ENCODE measurements around the gene ATP7A. TPM values are rescaled to one million over a fixed set of nuclear protein-coding genes. Genes with fewer than 3 reads are reported as not detected.

The ATP7A gene
- total and polyA plus RNA-seq, 2 donors (not counting 1 experiment from before 2014, with no cell fraction given) = 2.7 to 12.4 TPM

GRCh38 chrX:78046362-78046761, 135.9 kb downstream of the ATP7A start:
- Histone ChIP-seq H2AFZ (ENCODE audit: insufficient read depth, low read depth, low read length, poor library complexity, severe bottlenecking) (no peak overlapping the region), H3K27me3 (replicated peaks in 1 of 4; ENCODE audit: control extremely low read depth in 1 of 4, control insufficient read depth in 3 of 4, insufficient read depth in 4 of 4, low read length in 3 of 4) (no peaks in the 10 kb centered on the region), H3K9me3 (ENCODE audit: control extremely low read depth in 1 of 3, control insufficient read depth in 2 of 3, insufficient read depth in 1 of 3, low read length in 2 of 3) (no peaks in the 10 kb centered on the region), H3K4me1 (ENCODE audit: control insufficient read depth in 2 of 2, insufficient read depth in 2 of 2, low read length in 2 of 2) (no peaks in the 10 kb centered on the region), H3K9ac (ENCODE audit: low read length) (no peak overlapping the region), H3K36me3 (replicated peaks in 1 of 2; ENCODE audit: control extremely low read depth in 1 of 2, control insufficient read depth in 1 of 2, extremely low read depth in 1 of 2, insufficient read depth in 2 of 2, low read length in 1 of 2) (peaks cover 0 to 3% of the 10 kb centered on the region in 2 experiments), H3K27ac (ENCODE audit: low read length in 2 of 2) (no peak overlapping the region), H3K4me2 (replicated peaks; ENCODE audit: low read depth, low read length, poor library complexity, severe bottlenecking) (no peak overlapping the region), H3K4me3 (ENCODE audit: control extremely low read depth in 1 of 5, extremely low read depth in 1 of 5, insufficient read depth in 1 of 5, low read depth in 2 of 5, low read length in 4 of 5) (no peak overlapping the region), H4K20me1 (ENCODE audit: control insufficient read depth, insufficient read depth, low read length, poor library complexity, severe bottlenecking) (no peaks in the 10 kb centered on the region), H3K79me2 (ENCODE audit: control insufficient read depth, insufficient read depth, low read length) (no peaks in the 10 kb centered on the region)
- POLR2A ChIA-PET = no interaction called here
- Mint-ChIP-seq H3K9me3 (ENCODE audit: insufficient read depth) (no peaks in the 10 kb centered on the region), H3K4me1 (no peaks in the 10 kb centered on the region), H3K27me3 (no peaks in the 10 kb centered on the region), H3K27ac (no peak overlapping the region), H3K4me3 (no peak overlapping the region)
- no CpG with 5 or more reads among the region's 4 CpGs for WGBS (ENCODE audit: insufficient coverage)
- no peak for DNase-seq
- TF ChIP-seq CTCF (IDR thresholded peaks at IDR 0.05) (no peak), EZH2 (IDR thresholded peaks at IDR 0.05; ENCODE audit: borderline replicate concordance, insufficient read depth, low read depth, low read length, poor library complexity, severe bottlenecking) (no peak)
- intact Hi-C loops (cut with micrococcal nuclease) = no loop called here
- no peak for ATAC-seq (ENCODE audit: low read depth)
- CTCF ChIA-PET = no interaction called here

GRCh38 chrX:78048052-78048451, 137.6 kb downstream of the ATP7A start:
- Mint-ChIP-seq H3K27ac (no peak overlapping the region), H3K27me3 (no peaks in the 10 kb centered on the region), H3K4me3 (no peak overlapping the region), H3K4me1 (no peaks in the 10 kb centered on the region), H3K9me3 (ENCODE audit: insufficient read depth) (peaks cover 6% of the 10 kb centered on the region)
- TF ChIP-seq EZH2 (IDR thresholded peaks at IDR 0.05; ENCODE audit: borderline replicate concordance, insufficient read depth, low read depth, low read length, poor library complexity, severe bottlenecking) (no peak), CTCF (IDR thresholded peaks at IDR 0.05) (no peak)
- Histone ChIP-seq H3K27me3 (replicated peaks in 1 of 4; ENCODE audit: control extremely low read depth in 1 of 4, control insufficient read depth in 3 of 4, insufficient read depth in 4 of 4, low read length in 3 of 4) (no peaks in the 10 kb centered on the region), H2AFZ (ENCODE audit: insufficient read depth, low read depth, low read length, poor library complexity, severe bottlenecking) (no peak overlapping the region), H3K79me2 (ENCODE audit: control insufficient read depth, insufficient read depth, low read length) (no peaks in the 10 kb centered on the region), H3K27ac (ENCODE audit: low read length in 2 of 2) (no peak overlapping the region), H3K4me1 (ENCODE audit: control insufficient read depth in 2 of 2, insufficient read depth in 2 of 2, low read length in 2 of 2) (no peaks in the 10 kb centered on the region), H3K9ac (ENCODE audit: low read length) (no peak overlapping the region), H3K36me3 (replicated peaks in 1 of 2; ENCODE audit: control extremely low read depth in 1 of 2, control insufficient read depth in 1 of 2, extremely low read depth in 1 of 2, insufficient read depth in 2 of 2, low read length in 1 of 2) (peaks cover 0 to 3% of the 10 kb centered on the region in 2 experiments), H3K9me3 (ENCODE audit: control extremely low read depth in 1 of 3, control insufficient read depth in 2 of 3, insufficient read depth in 1 of 3, low read length in 2 of 3) (peaks cover 0 to 3% (median 0%) of the 10 kb centered on the region in 3 donors), H4K20me1 (ENCODE audit: control insufficient read depth, insufficient read depth, low read length, poor library complexity, severe bottlenecking) (no peaks in the 10 kb centered on the region), H3K4me3 (ENCODE audit: control extremely low read depth in 1 of 5, extremely low read depth in 1 of 5, insufficient read depth in 1 of 5, low read depth in 2 of 5, low read length in 4 of 5) (no peak overlapping the region), H3K4me2 (replicated peaks; ENCODE audit: low read depth, low read length, poor library complexity, severe bottlenecking) (no peak overlapping the region)
- POLR2A ChIA-PET = no interaction called here
- no peak for DNase-seq
- ATAC-seq (ENCODE audit: low read depth) = no peak
- CTCF ChIA-PET = no interaction called here
- WGBS (ENCODE audit: insufficient coverage) = no CpG with 5 or more reads among the region's 2 CpGs
- intact Hi-C loops (cut with micrococcal nuclease) = no loop called here

All from B cell (primary cell).